IMR-90 (cell line): ENCODE results near the gene DNM3. TPM values are rescaled to one million over a fixed set of nuclear protein-coding genes. Genes with fewer than 3 reads are reported as not detected.

ENCODE experiments used
- ATAC-seq: fragments of 200-7000 bp; cut with Tn5 transposase; 2 replicates; pipeline ENCODE4 v1.9.1; 2020; ENCODE audit warnings: low read depth, mild to moderate bottlenecking, moderate library complexity
- BruUV-seq: library from RNA; stranded (reverse); fragments of 400-500 nt; replicated peaks from 2 replicates; lab custom pipeline; 2021; lab: Mats Ljungman, UMichigan
- CTCF ChIA-PET: fragments of 300-600 bp; formaldehyde crosslinking; extraction: SDS; loops from one replicate; lab custom pipeline; 2021; ENCODE audit warnings: antibody characterized with exemption; lab: Yijun Ruan, JAX
- POLR2A ChIA-PET: fragments of 300-600 bp; sonication (Branson Sonifier 250); formaldehyde crosslinking; loops from one replicate; lab custom pipeline; 2022; ENCODE audit warnings: antibody characterized with exemption; ENCODE audit not compliant: unreplicated experiment; lab: Charles Lee
- DNase-seq: peaks from one replicate; pipeline ENCODE4 v3.0.0; 2013
- H2AFZ ChIP-seq: replicated peaks from 2 replicates; pipeline ENCODE3; 2013; ENCODE audit warnings: low read length, mild to moderate bottlenecking; ENCODE audit not compliant: poor library complexity
- H2AK5ac ChIP-seq: 2 replicates; pipeline ENCODE4 v1.6.1; 2013; ENCODE audit warnings: low read depth, low read length, inconsistent platforms
- H2AK9ac ChIP-seq: replicated peaks from 2 replicates; pipeline ENCODE3; 2013; ENCODE audit warnings: mild to moderate bottlenecking, low read depth, low read length, moderate library complexity; ENCODE audit not compliant: poor library complexity
- H2BK120ac ChIP-seq: 2 replicates; pipeline ENCODE4 v1.6.1; 2013; ENCODE audit warnings: low read depth, low read length, inconsistent platforms
- H2BK15ac ChIP-seq: 3 replicates; pipeline ENCODE4 v1.6.1; 2013; ENCODE audit warnings: low read depth, low read length, inconsistent platforms
- H2BK20ac ChIP-seq: 2 replicates; pipeline ENCODE4 v1.6.1; 2013; ENCODE audit warnings: low read depth, mild to moderate bottlenecking, inconsistent platforms, low read length, moderate library complexity
- H2BK5ac ChIP-seq: 2 replicates; pipeline ENCODE4 v1.6.1; 2013; ENCODE audit warnings: mild to moderate bottlenecking, low read depth, low read length, inconsistent platforms; ENCODE audit not compliant: poor library complexity, severe bottlenecking
- H3K14ac ChIP-seq: replicated peaks from 2 replicates; pipeline ENCODE4 v1.6.1; 2013; ENCODE audit warnings: low read depth, low read length, inconsistent platforms
- H3K18ac ChIP-seq: 2 replicates; pipeline ENCODE4 v1.6.1; 2013; ENCODE audit warnings: low read depth, low read length, control low read depth
- H3K23ac ChIP-seq: 2 replicates; pipeline ENCODE4 v1.6.1; 2013; ENCODE audit warnings: low read depth, low read length, inconsistent platforms
- H3K27ac ChIP-seq: 2 replicates; pipeline ENCODE4 v1.5.1; 2013; ENCODE audit warnings: mild to moderate bottlenecking, control low read depth, low read length; ENCODE audit not compliant: insufficient read depth
- H3K27me3 ChIP-seq: 2 replicates; pipeline ENCODE4 v1.6.1; 2013; ENCODE audit warnings: low read length; ENCODE audit not compliant: control insufficient read depth, insufficient read depth
- H3K36me3 ChIP-seq: 2 replicates; pipeline ENCODE4 v1.6.1; 2013; ENCODE audit warnings: low read length, mixed read lengths; ENCODE audit not compliant: control insufficient read depth, insufficient read depth
- H3K4ac ChIP-seq: 2 replicates; pipeline ENCODE4 v1.6.1; 2013; ENCODE audit warnings: low read depth, low read length, inconsistent platforms
- H3K4me1 ChIP-seq: 2 replicates; pipeline ENCODE4 v1.6.1; 2013; ENCODE audit warnings: low read length, mixed read lengths; ENCODE audit not compliant: control insufficient read depth, insufficient read depth
- H3K4me2 ChIP-seq: 2 replicates; pipeline ENCODE4 v1.6.1; 2013; ENCODE audit warnings: low read depth, mild to moderate bottlenecking, control low read depth, low read length, moderate library complexity
- H3K4me3 ChIP-seq: 2 replicates; pipeline ENCODE4 v1.5.1; 2013; ENCODE audit warnings: low read depth, mild to moderate bottlenecking, control low read depth, low read length, moderate library complexity; ENCODE audit not compliant: insufficient read depth
- H3K56ac ChIP-seq: 2 replicates; pipeline ENCODE4 v1.6.1; 2013; ENCODE audit warnings: low read length, inconsistent platforms; ENCODE audit not compliant: insufficient read depth; ENCODE audit errors: extremely low read depth
- H3K79me1 ChIP-seq, 2 experiments: 2 replicates each; pipeline ENCODE4 v1.6.1; 2013; ENCODE audit warnings: low read length in 2 of 2, inconsistent platforms in 1 of 2, low read depth in 1 of 2
- H3K9ac ChIP-seq: 2 replicates; pipeline ENCODE4 v1.6.1; 2013; ENCODE audit warnings: low read depth, low read length, control low read depth
- H3K9me1 ChIP-seq: 2 replicates; pipeline ENCODE4 v1.6.1; 2013; ENCODE audit warnings: low read length, inconsistent platforms; ENCODE audit not compliant: insufficient read depth
- H3K9me3 ChIP-seq: 2 replicates; pipeline ENCODE4 v1.6.1; 2013; ENCODE audit warnings: low read length; ENCODE audit not compliant: control insufficient read depth, insufficient read depth
- H4K20me1 ChIP-seq: 2 replicates; pipeline ENCODE4 v1.6.1; 2013; ENCODE audit warnings: low read length, inconsistent platforms; ENCODE audit not compliant: insufficient read depth
- H4K5ac ChIP-seq: 2 replicates; pipeline ENCODE4 v1.6.1; 2013; ENCODE audit warnings: mild to moderate bottlenecking, low read depth, low read length, control low read depth
- H4K8ac ChIP-seq, 2 experiments: 2 replicates each; pipeline ENCODE4 v1.6.1; 2013; ENCODE audit warnings: low read depth in 2 of 2, low read length in 2 of 2, control low read depth in 1 of 2, inconsistent platforms in 1 of 2
- H4K91ac ChIP-seq: 2 replicates; pipeline ENCODE4 v1.6.1; 2013; ENCODE audit warnings: low read depth, low read length, inconsistent platforms; ENCODE audit not compliant: insufficient read depth
- BHLHE40 ChIP-seq: fragments of 150-350 bp; IDR thresholded peaks from 2 replicates; pipeline ENCODE4 v1.6.1; 2016; ENCODE audit warnings: mild to moderate bottlenecking, low read depth, low read length
- CHD1 ChIP-seq: IDR thresholded peaks from 2 replicates; pipeline ENCODE4 v1.6.1; 2012; ENCODE audit warnings: low read depth, low read length, improper control_type of control experiment
- FOS ChIP-seq: fragments of 150-350 bp; IDR thresholded peaks from 2 replicates; pipeline ENCODE4 v1.6.1; 2016; ENCODE audit warnings: low read depth, low read length
- SMC3 ChIP-seq: fragments of 150-350 bp; IDR thresholded peaks from 2 replicates; pipeline ENCODE4 v1.6.1; 2016; ENCODE audit warnings: low read depth, mild to moderate bottlenecking, antibody characterized with exemption, low read length, moderate library complexity
- dilution Hi-C: fragments of 300-500 bp; cut with HindIII; formaldehyde crosslinking; loops from one replicate; pipeline ENCODE4 v1.14.3; 2018; ENCODE audit warnings: low sequenced_read_pairs; ENCODE audit not compliant: unreplicated experiment
- in situ Hi-C: fragments of 300-500 bp; cut with MboI; formaldehyde crosslinking; loops from 3 replicates; pipeline ENCODE4 v1.14.3; 2019; ENCODE audit warnings: low sequenced_read_pairs, inconsistent platforms, mixed read lengths
- intact Hi-C: fragments of 100-400 bp; cut with micrococcal nuclease; formaldehyde crosslinking; loops from 2 replicates; pipeline ENCODE4 v1.10.0; 2022
- polyA plus RNA-seq, 3 experiments: library from polyadenylated mRNA; depleted of rRNA; stranded (reverse); fragments of >200 nt; gene quantifications; 2 replicates each; pipeline ENCODE4 v1.2.3, GENCODE V29; 2012; ENCODE audit warnings: low replicate concordance in 1 of 3
- total RNA-seq: library from RNA; depleted of rRNA; stranded (reverse); fragments of >200 nt; gene quantifications from 2 replicates; pipeline ENCODE4 v1.2.3, GENCODE V29; 2012
- TF ChIP-seq, protein P1 (sequence below): fragments of 150-350 bp; IDR thresholded peaks from 2 replicates; pipeline ENCODE4 v1.6.1; 2016; ENCODE audit warnings: low read depth, mild to moderate bottlenecking, low read length, moderate library complexity, borderline replicate concordance

DNM3 gene
- total and polyA plus RNA-seq, 2 of the 4 experiments (the other 2 are of a cell fraction): 0.36 TPM

DNA sequence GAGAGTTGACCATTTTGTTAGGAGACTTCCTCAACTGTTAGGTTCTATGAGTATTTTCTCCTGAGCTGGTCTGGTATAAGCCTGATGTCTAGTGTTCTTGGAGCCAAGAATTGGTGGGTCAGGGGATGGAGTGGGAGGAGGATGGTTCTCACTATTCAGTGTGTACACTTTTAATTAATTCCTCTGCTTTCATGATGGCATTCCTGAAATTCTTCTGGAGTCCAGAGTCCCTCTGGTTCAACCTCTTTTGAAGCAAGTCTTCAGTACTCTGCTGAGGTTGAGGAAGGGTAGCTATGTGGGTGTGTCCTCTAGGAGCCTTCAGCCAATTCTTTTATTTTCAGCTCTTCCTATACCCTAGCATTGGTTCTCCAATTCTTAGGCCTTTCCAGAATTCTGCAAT, 149.1 kb downstream of the DNM3 start:
- no peak overlapping the region for H3K9ac ChIP-seq
- H2AFZ ChIP-seq: no peak overlapping the region
- H3K23ac ChIP-seq: no peak overlapping the region
- no peak overlapping the region for H2AK9ac ChIP-seq
- no peaks in the 10 kb centered on the region for H3K4me1 ChIP-seq
- H4K91ac ChIP-seq: no peak overlapping the region
- ATAC-seq: 0 out of 2 replicates have a peak, but pooled peaks have one; percentile 21
- H3K9me3 ChIP-seq: no peaks in the 10 kb centered on the region
- no peak overlapping the region for H3K27ac ChIP-seq
- H4K20me1 ChIP-seq: no peaks in the 10 kb centered on the region
- H3K79me1 ChIP-seq: no peaks in the 10 kb centered on the region
- no peaks in the 10 kb centered on the region for H3K9me1 ChIP-seq
- ChIA-PET CTCF (interaction anchor here (1.2 to 1.4 kb wide), 2 partner anchors 12 to 190 kb away, joined by 3 read pairs; no protein-coding TSS in a partner anchor), POLR2A (no interaction called here)
- no peak overlapping the region for H2BK15ac ChIP-seq
- no peak overlapping the region for H3K4me3 ChIP-seq
- H3K14ac ChIP-seq: no peak overlapping the region
- intact Hi-C loops (no loop called here), in situ Hi-C loops (no loop called here), dilution Hi-C loops (no loop called here)
- no peak overlapping the region for H2BK120ac ChIP-seq
- H4K5ac ChIP-seq: no peak overlapping the region
- no peak overlapping the region for H3K4ac ChIP-seq
- no peak overlapping the region for H2AK5ac ChIP-seq
- no peak overlapping the region for H3K56ac ChIP-seq
- H2BK5ac ChIP-seq: no peak overlapping the region
- DNase-seq: no peak
- peaks cover 2% of the 10 kb centered on the region; the same call in 1 of the 2 replicates for H3K27me3 ChIP-seq
- no peak for TF ChIP-seq CHD1
- TF ChIP-seq, protein P1, sequence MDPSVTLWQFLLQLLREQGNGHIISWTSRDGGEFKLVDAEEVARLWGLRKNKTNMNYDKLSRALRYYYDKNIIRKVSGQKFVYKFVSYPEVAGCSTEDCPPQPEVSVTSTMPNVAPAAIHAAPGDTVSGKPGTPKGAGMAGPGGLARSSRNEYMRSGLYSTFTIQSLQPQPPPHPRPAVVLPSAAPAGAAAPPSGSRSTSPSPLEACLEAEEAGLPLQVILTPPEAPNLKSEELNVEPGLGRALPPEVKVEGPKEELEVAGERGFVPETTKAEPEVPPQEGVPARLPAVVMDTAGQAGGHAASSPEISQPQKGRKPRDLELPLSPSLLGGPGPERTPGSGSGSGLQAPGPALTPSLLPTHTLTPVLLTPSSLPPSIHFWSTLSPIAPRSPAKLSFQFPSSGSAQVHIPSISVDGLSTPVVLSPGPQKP: no peak
- no peak for TF ChIP-seq BHLHE40
- no peak for TF ChIP-seq SMC3
- no peak for TF ChIP-seq FOS
- H2BK20ac ChIP-seq: no peak overlapping the region
- H3K18ac ChIP-seq: no peak overlapping the region
- no peak overlapping the region for H3K4me2 ChIP-seq
- no peak overlapping the region for H4K8ac ChIP-seq
- no TSS peak for BruUV-seq
- H3K36me3 ChIP-seq: no peaks in the 10 kb centered on the region
